Esophagus (tissue), 2 donors: ENCODE data around the gene USP43. TPM values are rescaled to one million over a fixed set of nuclear protein-coding genes. Genes with fewer than 3 reads are reported as not detected.

Experiments used
- H3K27ac ChIP-seq, 2 donors: one replicate each; pipeline ENCODE4 v1.5.1; 2013; ENCODE audit warnings: low read depth in 2 of 2, mild to moderate bottlenecking in 2 of 2, inconsistent platforms in 1 of 2, low read length in 1 of 2, moderate library complexity in 1 of 2
- H3K27me3 ChIP-seq, 2 donors: one replicate each; pipeline ENCODE4 v1.6.1; 2013; ENCODE audit warnings: low read length in 2 of 2, control low read depth in 1 of 2, mild to moderate bottlenecking in 1 of 2; ENCODE audit not compliant: insufficient read depth in 2 of 2, control insufficient read depth in 1 of 2
- H3K36me3 ChIP-seq, 2 donors: one replicate each; pipeline ENCODE4 v1.6.1; 2013; ENCODE audit warnings: low read length in 1 of 2; ENCODE audit not compliant: control insufficient read depth in 2 of 2, insufficient read depth in 2 of 2
- H3K4me1 ChIP-seq, 2 donors: one replicate each; pipeline ENCODE4 v1.6.1; 2013; ENCODE audit warnings: low read length in 1 of 2; ENCODE audit not compliant: control insufficient read depth in 2 of 2, insufficient read depth in 2 of 2
- H3K4me3 ChIP-seq, 2 donors: one replicate each; pipeline ENCODE4 v1.5.1; 2013; ENCODE audit warnings: low read length in 2 of 2, mild to moderate bottlenecking in 2 of 2, low read depth in 1 of 2, moderate library complexity in 1 of 2
- H3K9me3 ChIP-seq, 2 donors: one replicate each; pipeline ENCODE4 v1.6.1; 2013; ENCODE audit warnings: mild to moderate bottlenecking in 2 of 2, low read depth in 1 of 2, low read length in 1 of 2, moderate library complexity in 1 of 2; ENCODE audit not compliant: control insufficient read depth in 2 of 2, insufficient read depth in 1 of 2
- WGBS, 2 donors: extraction: QIAGEN DNeasy Blood & Tissue Kit; methylation state at CpG; one replicate each; pipeline ENCODE4 v1.1.7; 2013; 5-methylcytosine and 5-hydroxymethylcytosine counted together
- polyA plus RNA-seq, 2 donors: library from polyadenylated mRNA; stranded (reverse); fragments of 200-250 nt; gene quantifications; one replicate each; pipeline ENCODE4 v1.2.3, GENCODE V29; 2013
- donor health status: healthy with polysubstance abuse.
- donor health status: Bipolar disorder and iron deficiency.

USP43 gene
- polyA plus RNA-seq, 2 donors = 5.7 to 5.8 TPM

DNA sequence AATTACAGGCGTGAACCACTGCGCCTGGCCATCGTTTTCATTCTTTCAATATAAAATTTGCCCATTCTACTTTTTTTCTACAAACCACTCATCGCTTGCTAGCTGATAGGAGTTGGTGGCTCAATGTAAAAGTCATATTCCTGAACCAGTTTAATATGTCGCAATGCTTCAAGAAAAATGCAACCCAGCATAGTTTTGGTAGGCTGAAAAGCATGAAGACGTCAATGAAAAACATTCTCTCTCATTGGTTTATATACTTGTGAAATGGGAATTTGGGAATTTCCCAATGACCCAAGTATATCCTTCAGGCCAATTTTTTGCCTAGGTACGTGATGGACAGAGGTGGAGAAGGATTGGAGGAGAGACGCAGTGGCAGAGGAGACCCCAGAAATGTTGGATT lies 26.9 kb downstream of the USP43 start:
- Histone ChIP-seq H3K36me3 (no peaks in the 10 kb centered on the region), H3K27me3 (peaks cover 0 to 5% of the 10 kb centered on the region in 2 donors)
- 87 to 92% methylated on average over 8 of the region's 8 CpGs for WGBS, 2 donors

DNA sequence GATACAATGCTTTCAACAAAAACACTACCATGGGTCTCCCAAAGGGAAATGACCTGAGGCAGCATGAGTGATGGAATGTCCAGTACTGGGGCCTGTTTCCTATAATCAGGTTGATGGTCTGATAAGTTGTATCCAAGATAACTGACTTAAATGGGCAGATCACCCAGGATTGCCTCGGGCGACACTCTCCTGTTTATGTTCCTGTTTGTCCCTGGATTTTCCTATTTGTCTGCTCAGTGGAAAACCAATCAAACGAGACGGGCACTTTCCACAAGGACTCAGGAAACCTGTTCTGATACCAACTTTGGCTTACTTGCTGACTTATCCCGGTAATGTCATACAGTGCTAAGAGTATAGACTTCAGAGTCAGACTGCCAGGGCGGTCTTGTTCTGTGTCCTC lies 27.4 kb downstream of the USP43 start:
- Histone ChIP-seq H3K4me3 (no peak overlapping the region), H3K36me3 (no peaks in the 10 kb centered on the region), H3K4me1 (peaks cover 0 to 10% of the 10 kb centered on the region in 2 donors), H3K9me3 (no peaks in the 10 kb centered on the region), H3K27me3 (peaks cover 0 to 5% of the 10 kb centered on the region in 2 donors), H3K27ac (no peak overlapping the region)
- 79 to 89% methylated on average over 6 of the region's 6 CpGs for WGBS, 2 donors

More for the DNA sequence above, 26.9 kb downstream of the USP43 start:
- Histone ChIP-seq H3K9me3 (no peaks in the 10 kb centered on the region), H3K27ac (no peak overlapping the region), H3K4me3 (no peak overlapping the region), H3K4me1 (peaks cover 0 to 10% of the 10 kb centered on the region in 2 donors)

GRCh38 chr17:9676084-9676483 lies 30.8 kb downstream of the USP43 start:
- H3K36me3 ChIP-seq = peaks cover 0 to 3% of the 10 kb centered on the region in 2 donors
- H3K4me3 ChIP-seq = no peak overlapping the region
- H3K27me3 ChIP-seq = no peaks in the 10 kb centered on the region
- WGBS, 2 donors = 80 to 87% methylated on average over 4 of the region's 4 CpGs
- no peaks in the 10 kb centered on the region for H3K9me3 ChIP-seq
- H3K27ac ChIP-seq = peak overlapping the region in 1 of 2 donors; percentile 65
- H3K4me1 ChIP-seq = peaks cover 0 to 5% of the 10 kb centered on the region in 2 donors

DNA sequence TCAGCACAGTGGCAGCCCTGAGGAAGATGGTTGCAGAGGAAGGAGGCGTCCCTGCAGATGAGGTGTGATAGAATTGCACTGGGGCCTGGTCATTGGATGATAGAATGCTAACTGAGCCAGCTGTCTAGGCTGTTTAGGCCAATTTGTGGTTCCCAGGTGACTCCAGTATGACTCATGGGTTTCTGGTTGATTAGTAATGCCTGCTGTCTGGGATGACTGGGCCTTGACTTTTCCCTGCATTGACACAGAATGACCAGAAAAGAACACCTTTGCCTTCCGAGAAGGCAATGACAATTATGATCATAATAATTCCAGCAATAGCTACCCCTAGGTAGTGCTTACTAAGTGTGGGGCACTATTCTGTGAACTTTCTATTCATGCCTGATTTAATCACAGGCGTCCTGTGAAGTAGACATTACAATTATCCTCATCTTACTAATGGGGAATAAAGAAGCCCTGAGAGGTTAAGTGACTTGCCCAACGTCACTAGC lies 31.5 kb downstream of the USP43 start:
- Histone ChIP-seq H3K4me1 (peaks cover 0 to 5% of the 10 kb centered on the region in 2 donors), H3K9me3 (no peaks in the 10 kb centered on the region), H3K36me3 (peaks cover 0 to 5% of the 10 kb centered on the region in 2 donors), H3K27ac (peak overlapping the region; percentile 12 to 65), H3K27me3 (no peaks in the 10 kb centered on the region), H3K4me3 (no peak overlapping the region)
- WGBS, 2 donors = 73 to 74% methylated on average over 4 of the region's 4 CpGs

DNA sequence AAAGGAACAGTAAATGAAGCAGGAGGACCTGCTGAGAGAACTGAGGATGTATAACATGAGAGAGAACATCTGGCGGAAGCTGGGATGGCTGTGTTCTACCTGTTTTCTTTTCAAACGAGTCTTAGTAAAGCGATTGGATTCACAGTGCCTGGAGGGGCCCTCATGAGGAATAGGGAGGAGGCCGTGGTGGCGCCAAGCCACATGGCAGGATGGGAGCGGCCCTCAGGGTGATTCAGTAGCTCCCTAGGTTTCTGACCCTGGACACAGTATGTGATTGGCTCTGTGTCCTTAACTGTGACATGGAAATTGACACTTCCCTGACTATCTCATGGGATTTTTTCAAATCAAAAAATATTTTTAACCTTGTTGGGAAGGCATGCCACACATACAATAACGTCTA lies 32.1 kb downstream of the USP43 start:
- Histone ChIP-seq H3K4me3 (no peak overlapping the region), H3K4me1 (peaks cover 0 to 5% of the 10 kb centered on the region in 2 donors), H3K27ac (peak overlapping the region; percentile 5 to 38), H3K9me3 (no peaks in the 10 kb centered on the region), H3K27me3 (no peaks in the 10 kb centered on the region), H3K36me3 (peaks cover 0 to 5% of the 10 kb centered on the region in 2 donors)
- 69 to 79% methylated on average over 7 of the region's 7 CpGs for WGBS, 2 donors

GRCh38 chr17:9677896-9678295 lies 32.6 kb downstream of the USP43 start:
- Histone ChIP-seq H3K4me1 (peaks cover 0 to 5% of the 10 kb centered on the region in 2 donors), H3K36me3 (peaks cover 0 to 8% of the 10 kb centered on the region in 2 donors), H3K27ac (no peak overlapping the region), H3K27me3 (no peaks in the 10 kb centered on the region), H3K9me3 (no peaks in the 10 kb centered on the region), H3K4me3 (no peak overlapping the region)
- 76 to 78% methylated on average over 4 of the region's 4 CpGs for WGBS, 2 donors

- Histone ChIP-seq H3K4me1 (no peaks in the 10 kb centered on the region), H3K27me3 (no peaks in the 10 kb centered on the region), H3K4me3 (no peak overlapping the region), H3K27ac (no peak overlapping the region), H3K36me3 (peaks cover 0 to 16% of the 10 kb centered on the region in 2 donors), H3K9me3 (peaks cover 0 to 3% of the 10 kb centered on the region in 2 donors)
- WGBS, 2 donors = 55 to 69% methylated on average over 10 of the region's 10 CpGs
Measured at GRCh38 chr17:9684955-9685621, 39.8 kb downstream of the USP43 start.

DNA sequence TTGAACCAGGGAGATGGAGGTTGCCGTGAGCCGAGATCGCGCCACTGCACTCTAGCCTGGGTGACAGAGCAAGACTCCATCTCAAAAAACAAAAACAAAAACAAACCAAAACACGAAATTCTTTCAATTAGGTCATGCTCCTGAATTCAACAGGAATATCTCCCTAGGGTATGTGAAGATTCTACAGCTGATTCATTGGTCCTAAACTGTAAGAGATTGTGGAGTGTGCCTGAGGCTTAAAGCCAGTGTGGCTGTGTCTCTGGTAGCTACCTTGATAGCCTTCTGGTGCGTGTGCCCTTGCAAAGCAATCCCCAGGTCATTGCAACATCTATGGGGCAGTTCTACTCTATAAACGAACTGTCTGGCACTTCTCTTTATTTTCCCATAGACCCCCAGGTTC lies 48.4 kb downstream of the USP43 start:
- Histone ChIP-seq H3K36me3 (peaks cover 2 to 8% of the 10 kb centered on the region in 2 donors), H3K9me3 (no peaks in the 10 kb centered on the region)
- WGBS, 2 donors = 85 to 91% methylated on average over 7 of the region's 7 CpGs

GRCh38 chr17:9696279-9697044 lies 51.1 kb downstream of the USP43 start:
- no peaks in the 10 kb centered on the region for H3K4me1 ChIP-seq
- no peaks in the 10 kb centered on the region for H3K9me3 ChIP-seq
- no peaks in the 10 kb centered on the region for H3K27me3 ChIP-seq
- WGBS, 2 donors = 88 to 89% methylated on average over 12 of the region's 12 CpGs
- peaks cover 2 to 21% of the 10 kb centered on the region in 2 donors for H3K36me3 ChIP-seq
- H3K27ac ChIP-seq = no peak overlapping the region
- no peak overlapping the region for H3K4me3 ChIP-seq

More for the DNA sequence above, 48.4 kb downstream of the USP43 start:
- Histone ChIP-seq H3K27me3 (no peaks in the 10 kb centered on the region), H3K27ac (no peak overlapping the region), H3K4me1 (no peaks in the 10 kb centered on the region), H3K4me3 (no peak overlapping the region)
